Transverse colon (tissue), 4 donors: ENCODE measurements around the gene IL4R. TPM values are rescaled to one million over a fixed set of nuclear protein-coding genes. Genes with fewer than 3 reads are reported as not detected.
"Not testable (repeated sequence)": the region's sequence is repeated elsewhere in the genome, so short reads cannot be mapped to it uniquely, and the experiment has no call there.

Experiments
- DNase-seq: peaks from one replicate; pipeline ENCODE4 v3.0.0-alpha.2; 2019
- H3K27ac ChIP-seq, 4 donors: fragments of 200-600 bp; sonication (generic); 2 replicates each; pipeline ENCODE4 v1.5.1; 2016 to 2018; ENCODE audit warnings: inconsistent platforms in 4 of 4
- H3K27me3 ChIP-seq: fragments of 200-600 bp; sonication (generic); 2 replicates; pipeline ENCODE4 v1.5.1; 2017; ENCODE audit warnings: inconsistent platforms
- H3K36me3 ChIP-seq, 4 donors: fragments of 200-600 bp; sonication (generic); 2 replicates each; pipeline ENCODE4 v1.5.1; 2017 to 2019; ENCODE audit warnings: inconsistent platforms in 4 of 4
- H3K4me1 ChIP-seq, 4 donors: fragments of 200-600 bp; sonication (generic); 2 replicates each; pipeline ENCODE4 v1.5.1; 2017 to 2020; ENCODE audit warnings: inconsistent platforms in 4 of 4
- H3K4me3 ChIP-seq, 4 donors: fragments of 200-600 bp; sonication (generic); 1 replicate in 1 of 4; 2 replicates in 3 of 4; pipeline versions ENCODE4 v1.5.1 to v1.6.1; 2017 to 2019; ENCODE audit warnings: inconsistent platforms in 4 of 4
- H3K9me3 ChIP-seq, 2 donors: fragments of 200-600 bp; sonication (generic); 2 replicates each; pipeline ENCODE4 v1.5.1; 2017 to 2019; ENCODE audit warnings: inconsistent platforms in 2 of 2
- EP300 ChIP-seq: sonication (generic); formaldehyde crosslinking; IDR thresholded peaks from one replicate; pipeline ENCODE4 v1.6.1; 2017; ENCODE audit warnings: antibody characterized with exemption, low read depth
- POLR2A ChIP-seq: fragments of 450-650 bp; IDR thresholded peaks from one replicate; pipeline ENCODE4 v1.6.1; 2016; ENCODE audit warnings: antibody characterized with exemption, mild to moderate bottlenecking, moderate library complexity
- POLR2AphosphoS5 ChIP-seq, 3 donors: sonication (generic); formaldehyde crosslinking; IDR thresholded peaks; one replicate each; pipeline ENCODE4 v1.6.1; 2016; ENCODE audit warnings: antibody characterized with exemption in 3 of 3
- WGBS, 2 donors: methylation state at CpG; one replicate each; pipeline ENCODE4 v1.1.5; 2018; ENCODE audit warnings: low coverage in 1 of 2; 5-methylcytosine and 5-hydroxymethylcytosine counted together
- in situ Hi-C, 4 donors: fragments of 200-750 bp; cut with MboI; loops; one replicate each; pipeline versions ENCODE4 v1.15.0 to v1.15.1; 2017; ENCODE audit warnings: low sequenced_read_pairs in 3 of 4, low pct_ligation_motif_present in 1 of 4, low pct_unique_long_range_greater_than_20kb in 1 of 4
- intact Hi-C: fragments of 100-400 bp; cut with DNase I; formaldehyde crosslinking; loops from one replicate; pipeline ENCODE4 v1.15.1; 2023; ENCODE audit warnings: low total_unique reads
- total RNA-seq, 4 donors: library from RNA; depleted of rRNA; stranded (reverse); fragments of >200 nt; gene quantifications; one replicate each; pipeline ENCODE4 v1.1.0, GENCODE V29; 2016
- TF ChIP-seq, protein P1 (sequence below), 5 experiments: fragments of 200-600 bp in 3 of 5; fragments of 450-650 bp in 2 of 5; sonication (generic) in 3 of 5; IDR thresholded peaks; 1 replicate in 2 of 5; 2 replicates in 3 of 5; pipeline ENCODE4 v1.5.1; 2016 to 2017; ENCODE audit warnings: antibody characterized with exemption in 5 of 5, inconsistent platforms in 3 of 5, mild to moderate bottlenecking in 2 of 5, moderate library complexity in 1 of 5

Gene IL4R
- total RNA-seq, 4 donors from 2014 or later = 106 to 235 (median 156) TPM

GRCh38 chr16:27287051-27287811 is 26.5 kb upstream of the IL4R start:
- TF ChIP-seq POLR2AphosphoS5 (IDR thresholded peaks at IDR 0.05) = no peak
- TF ChIP-seq EP300 = no peak
- TF ChIP-seq, protein P1, sequence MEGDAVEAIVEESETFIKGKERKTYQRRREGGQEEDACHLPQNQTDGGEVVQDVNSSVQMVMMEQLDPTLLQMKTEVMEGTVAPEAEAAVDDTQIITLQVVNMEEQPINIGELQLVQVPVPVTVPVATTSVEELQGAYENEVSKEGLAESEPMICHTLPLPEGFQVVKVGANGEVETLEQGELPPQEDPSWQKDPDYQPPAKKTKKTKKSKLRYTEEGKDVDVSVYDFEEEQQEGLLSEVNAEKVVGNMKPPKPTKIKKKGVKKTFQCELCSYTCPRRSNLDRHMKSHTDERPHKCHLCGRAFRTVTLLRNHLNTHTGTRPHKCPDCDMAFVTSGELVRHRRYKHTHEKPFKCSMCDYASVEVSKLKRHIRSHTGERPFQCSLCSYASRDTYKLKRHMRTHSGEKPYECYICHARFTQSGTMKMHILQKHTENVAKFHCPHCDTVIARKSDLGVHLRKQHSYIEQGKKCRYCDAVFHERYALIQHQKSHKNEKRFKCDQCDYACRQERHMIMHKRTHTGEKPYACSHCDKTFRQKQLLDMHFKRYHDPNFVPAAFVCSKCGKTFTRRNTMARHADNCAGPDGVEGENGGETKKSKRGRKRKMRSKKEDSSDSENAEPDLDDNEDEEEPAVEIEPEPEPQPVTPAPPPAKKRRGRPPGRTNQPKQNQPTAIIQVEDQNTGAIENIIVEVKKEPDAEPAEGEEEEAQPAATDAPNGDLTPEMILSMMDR (IDR thresholded peaks at IDR 0.05) = no peak
- no peak for TF ChIP-seq POLR2A
- in situ Hi-C loops = no loop called here
- no peaks in the 10 kb centered on the region for H3K27me3 ChIP-seq
- no peak overlapping the region for H3K4me3 ChIP-seq
- H3K27ac ChIP-seq = peak overlapping the region in 1 of 4 donors; percentile 6
- no peak for DNase-seq
- WGBS, 2 donors = 90 to 95% methylated on average over 6 to 8 of the region's 8 CpGs
- no peaks in the 10 kb centered on the region for H3K4me1 ChIP-seq
- H3K36me3 ChIP-seq = no peaks in the 10 kb centered on the region
- no peaks in the 10 kb centered on the region for H3K9me3 ChIP-seq
- intact Hi-C loops = no loop called here

- Histone ChIP-seq H3K27ac (no peak overlapping the region), H3K27me3 (no peaks in the 10 kb centered on the region), H3K4me3 (no peak overlapping the region), H3K36me3 (no peaks in the 10 kb centered on the region), H3K9me3 (no peaks in the 10 kb centered on the region), H3K4me1 (no peaks in the 10 kb centered on the region)
- intact Hi-C loops = no loop called here
- DNase-seq = no peak
- WGBS, 2 donors = 95 to 100% methylated on average over 2 to 11 of the region's 11 CpGs
- TF ChIP-seq POLR2AphosphoS5 (IDR thresholded peaks at IDR 0.05) (no peak), EP300 (no peak), POLR2A (no peak)
- TF ChIP-seq, protein P1 (IDR thresholded peaks at IDR 0.05) = no peak
- in situ Hi-C loops = no loop called here
Observed at GRCh38 chr16:27287887-27288286, 25.9 kb upstream of the IL4R start.

GRCh38 chr16:27288313-27288712 is 25.5 kb upstream of the IL4R start:
- in situ Hi-C loops, H3K27me3 ChIP-seq, intact Hi-C loops, H3K9me3 ChIP-seq, H3K4me3 ChIP-seq, DNase-seq, H3K36me3 ChIP-seq, H3K27ac ChIP-seq, H3K4me1 ChIP-seq: not testable (repeated sequence)
- 72 to 87% methylated on average over 6 of the region's 6 CpGs for WGBS, 2 donors

GRCh38 chr16:27289669-27290068 is 24.1 kb upstream of the IL4R start:
- WGBS, 2 donors = 78 to 85% methylated on average over 5 to 6 of the region's 6 CpGs
- in situ Hi-C loops (no loop called here), intact Hi-C loops (no loop called here)
- no peak for DNase-seq
- TF ChIP-seq, protein P1 (IDR thresholded peaks at IDR 0.05) = no peak
- TF ChIP-seq POLR2AphosphoS5 (IDR thresholded peaks at IDR 0.05) (no peak), EP300 (no peak), POLR2A (no peak)
- H3K27ac ChIP-seq = no peak overlapping the region
- H3K36me3 ChIP-seq = no peaks in the 10 kb centered on the region
- H3K27me3 ChIP-seq = no peaks in the 10 kb centered on the region
- H3K4me3 ChIP-seq = no peak overlapping the region
- H3K4me1 ChIP-seq = no peaks in the 10 kb centered on the region
- no peaks in the 10 kb centered on the region for H3K9me3 ChIP-seq

DNA sequence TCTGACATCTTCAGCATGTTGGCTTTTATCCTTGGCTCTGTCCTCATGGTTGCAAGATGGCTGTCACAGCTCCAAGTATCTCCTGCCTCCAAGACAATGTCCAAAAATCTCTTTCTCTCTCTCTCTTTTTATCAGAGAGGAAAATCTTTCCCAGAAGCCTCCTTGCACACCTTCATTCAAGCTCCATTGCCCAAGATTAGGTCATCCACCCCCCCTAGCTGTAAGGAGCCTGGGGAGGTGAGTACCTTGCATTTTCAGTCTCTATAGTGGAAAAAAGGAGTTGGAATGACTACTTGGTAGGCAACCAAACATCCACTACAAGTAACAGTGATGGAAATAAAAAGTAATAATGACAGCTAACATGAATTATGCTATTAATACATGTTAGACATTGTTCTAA is 23.2 kb upstream of the IL4R start:
- no peak for DNase-seq
- H3K9me3 ChIP-seq = no peaks in the 10 kb centered on the region
- no peaks in the 10 kb centered on the region for H3K4me1 ChIP-seq
- in situ Hi-C loops (no loop called here), intact Hi-C loops (no loop called here)
- no peaks in the 10 kb centered on the region for H3K27me3 ChIP-seq
- no peaks in the 10 kb centered on the region for H3K36me3 ChIP-seq
- no peak for TF ChIP-seq POLR2A
- H3K27ac ChIP-seq = no peak overlapping the region
- no peak overlapping the region for H3K4me3 ChIP-seq
